ENCODE results near the gene IGFL1.

GRCh38 chr19:46213156-46213555, 16.4 kb upstream of the IGFL1 start:
- TF ChIP-seq POLR2A (IDR thresholded peaks at IDR 0.05) = no peak
- TF ChIP-seq CTCF (IDR thresholded peaks at IDR 0.05) = no peak
